Choroid plexus epithelial cell (primary cell): ENCODE data around the gene IL7R.
"Not testable (repeated sequence)": the region's sequence is repeated elsewhere in the genome, so short reads cannot be mapped to it uniquely, and the experiment has no call there.

Experiments used
- DNase-seq: peaks from one replicate; pipeline ENCODE4 v3.0.0-alpha.2; 2010; ENCODE audit warnings: low read depth
- H3K4me3 ChIP-seq: 2 replicates; pipeline ENCODE4 v1.5.1; 2011; ENCODE audit warnings: low read depth, mild to moderate bottlenecking, control low read depth, low read length, moderate library complexity
- TF ChIP-seq, protein P1 (sequence below): conservative IDR thresholded peaks from 2 replicates; pipeline ENCODE4 v1.5.1; 2011; ENCODE audit warnings: low read depth, mild to moderate bottlenecking, control low read depth, inconsistent platforms, low read length, moderate library complexity

IL7R gene

DNA sequence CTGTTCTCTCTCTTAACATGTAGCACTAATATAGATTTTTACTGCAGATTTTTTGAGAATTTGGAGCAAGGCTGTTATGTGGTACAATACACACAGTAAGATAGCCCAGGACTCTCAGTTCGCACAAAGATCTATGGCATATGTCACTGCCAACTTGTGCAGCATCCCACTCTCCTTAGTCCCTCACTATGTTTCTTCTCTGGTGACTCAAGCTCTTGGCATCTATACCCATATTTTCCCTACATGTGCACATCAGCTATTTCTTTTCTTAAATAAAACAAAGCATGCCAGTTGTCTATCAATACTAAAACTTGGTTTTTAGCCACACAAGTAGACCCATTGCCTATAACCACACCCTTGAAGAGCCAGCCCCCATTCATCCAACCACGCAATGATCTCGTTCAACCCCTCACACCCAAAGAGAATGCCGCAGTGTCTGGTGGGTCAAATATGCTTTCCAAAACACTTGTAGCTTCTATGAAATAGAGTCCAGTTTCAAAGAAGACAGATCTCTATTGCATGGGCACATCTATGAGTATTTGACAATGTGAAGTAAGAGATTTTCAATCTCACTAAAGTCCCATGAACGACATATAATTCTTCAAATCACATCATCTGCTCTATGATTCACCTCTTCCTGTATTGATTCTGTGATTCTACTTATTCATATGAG, 18.2 kb upstream of the IL7R start:
- TF ChIP-seq, protein P1, sequence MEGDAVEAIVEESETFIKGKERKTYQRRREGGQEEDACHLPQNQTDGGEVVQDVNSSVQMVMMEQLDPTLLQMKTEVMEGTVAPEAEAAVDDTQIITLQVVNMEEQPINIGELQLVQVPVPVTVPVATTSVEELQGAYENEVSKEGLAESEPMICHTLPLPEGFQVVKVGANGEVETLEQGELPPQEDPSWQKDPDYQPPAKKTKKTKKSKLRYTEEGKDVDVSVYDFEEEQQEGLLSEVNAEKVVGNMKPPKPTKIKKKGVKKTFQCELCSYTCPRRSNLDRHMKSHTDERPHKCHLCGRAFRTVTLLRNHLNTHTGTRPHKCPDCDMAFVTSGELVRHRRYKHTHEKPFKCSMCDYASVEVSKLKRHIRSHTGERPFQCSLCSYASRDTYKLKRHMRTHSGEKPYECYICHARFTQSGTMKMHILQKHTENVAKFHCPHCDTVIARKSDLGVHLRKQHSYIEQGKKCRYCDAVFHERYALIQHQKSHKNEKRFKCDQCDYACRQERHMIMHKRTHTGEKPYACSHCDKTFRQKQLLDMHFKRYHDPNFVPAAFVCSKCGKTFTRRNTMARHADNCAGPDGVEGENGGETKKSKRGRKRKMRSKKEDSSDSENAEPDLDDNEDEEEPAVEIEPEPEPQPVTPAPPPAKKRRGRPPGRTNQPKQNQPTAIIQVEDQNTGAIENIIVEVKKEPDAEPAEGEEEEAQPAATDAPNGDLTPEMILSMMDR = no peak
- no peak overlapping the region for H3K4me3 ChIP-seq
- DNase-seq = no peak

DNA sequence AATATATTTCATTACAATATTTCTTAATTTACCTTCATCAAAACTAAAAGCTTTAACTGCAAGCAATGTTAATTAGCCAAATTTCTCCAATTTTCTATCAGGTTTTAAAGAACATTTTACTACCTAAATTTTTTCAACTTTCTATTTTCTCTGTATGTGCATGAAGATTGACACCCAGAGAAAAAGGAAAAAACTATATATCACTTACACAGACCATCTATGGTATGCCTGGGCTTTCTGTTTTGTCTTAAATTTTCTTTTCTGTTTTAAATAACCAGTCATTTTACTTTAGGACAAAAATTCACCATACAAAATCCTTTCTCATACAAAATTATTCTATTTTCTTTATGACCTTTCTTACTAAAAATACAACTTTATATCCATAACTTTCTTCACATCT, 13.8 kb upstream of the IL7R start:
- no peak for DNase-seq
- H3K4me3 ChIP-seq = no peak overlapping the region
- TF ChIP-seq, protein P1 = no peak

DNA sequence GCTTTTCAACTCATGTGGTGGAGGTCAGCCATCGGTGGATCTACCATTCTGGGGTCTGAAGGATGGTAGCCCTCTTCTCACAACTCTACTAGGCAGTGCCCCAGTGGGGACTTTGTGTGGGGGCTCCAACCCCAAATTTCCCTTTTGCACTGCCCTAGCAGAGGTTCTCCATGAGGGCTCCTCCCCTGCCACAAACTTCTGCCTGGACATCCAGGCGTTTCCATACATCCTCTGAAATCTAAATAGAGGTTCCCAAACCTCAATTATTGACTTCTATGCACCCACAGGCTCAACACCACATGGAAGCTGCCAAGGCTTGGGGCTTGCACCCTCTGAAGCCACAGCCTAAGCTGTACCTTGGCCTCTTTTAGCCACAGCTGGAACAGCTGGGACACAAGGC, 11.2 kb upstream of the IL7R start:
- not testable (repeated sequence) for H3K4me3 ChIP-seq, DNase-seq

DNA sequence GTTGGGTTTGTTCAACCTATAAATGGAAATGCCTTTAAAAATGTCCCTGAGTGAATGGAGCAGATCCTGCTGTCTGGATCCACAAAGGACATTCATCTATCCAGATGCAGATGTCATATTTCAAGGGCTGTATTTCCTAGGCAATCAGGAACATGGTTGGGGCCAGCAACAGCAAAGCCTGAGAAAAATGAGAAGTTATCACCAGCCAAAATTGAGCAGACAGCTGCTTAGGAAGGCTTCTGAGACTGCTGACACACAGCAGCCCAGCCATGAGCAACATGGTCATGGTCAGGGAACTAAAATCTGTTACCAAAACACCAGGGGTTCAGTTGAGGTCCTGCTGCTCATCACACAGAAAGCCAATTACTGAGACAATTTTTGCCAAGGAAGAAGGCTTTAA, 9.2 kb upstream of the IL7R start:
- no peak overlapping the region for H3K4me3 ChIP-seq
- TF ChIP-seq, protein P1 = no peak
- no peak for DNase-seq

DNA sequence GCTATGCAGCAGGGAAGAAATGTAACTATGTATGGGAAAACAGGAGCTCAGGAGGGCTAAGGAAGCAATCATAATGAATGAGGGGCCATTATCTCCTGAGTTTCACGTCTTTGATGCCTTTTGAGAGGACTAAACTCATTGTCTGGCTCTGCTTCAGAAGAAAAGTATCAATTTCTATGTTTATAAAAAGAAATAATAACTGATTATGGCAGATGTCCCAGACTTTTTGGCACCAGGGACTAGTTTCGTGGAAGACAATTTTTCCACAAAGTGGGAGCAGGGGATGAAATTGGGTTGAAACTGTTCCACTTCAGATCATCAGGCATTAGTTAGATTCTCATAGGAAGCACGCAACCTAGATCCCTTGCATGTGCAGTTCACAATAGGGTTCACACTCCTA, 8.7 kb upstream of the IL7R start:
- TF ChIP-seq, protein P1 = no peak
- H3K4me3 ChIP-seq = no peak overlapping the region
- no peak for DNase-seq

DNA sequence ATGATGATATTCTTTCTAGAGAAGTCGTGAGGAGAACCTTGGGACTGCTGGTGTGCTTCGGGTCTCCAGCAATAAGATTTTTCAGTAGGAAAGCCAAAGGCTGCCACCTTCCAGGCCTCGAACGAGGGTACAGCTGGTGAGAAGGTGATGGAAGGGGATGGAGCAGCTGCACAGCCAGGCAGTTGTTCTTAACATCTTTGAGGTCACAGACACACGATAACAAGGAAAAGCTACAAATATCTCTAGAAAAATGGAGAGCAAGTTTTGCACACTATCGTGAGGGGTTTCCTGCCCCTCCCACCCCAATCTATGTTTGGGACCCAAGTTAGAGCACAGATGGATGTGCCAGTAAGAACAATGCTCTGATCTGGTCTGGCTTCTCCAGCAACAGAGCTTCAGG, 6.8 kb upstream of the IL7R start:
- no peak for DNase-seq
- TF ChIP-seq, protein P1 = no peak
- H3K4me3 ChIP-seq = no peak overlapping the region

DNA sequence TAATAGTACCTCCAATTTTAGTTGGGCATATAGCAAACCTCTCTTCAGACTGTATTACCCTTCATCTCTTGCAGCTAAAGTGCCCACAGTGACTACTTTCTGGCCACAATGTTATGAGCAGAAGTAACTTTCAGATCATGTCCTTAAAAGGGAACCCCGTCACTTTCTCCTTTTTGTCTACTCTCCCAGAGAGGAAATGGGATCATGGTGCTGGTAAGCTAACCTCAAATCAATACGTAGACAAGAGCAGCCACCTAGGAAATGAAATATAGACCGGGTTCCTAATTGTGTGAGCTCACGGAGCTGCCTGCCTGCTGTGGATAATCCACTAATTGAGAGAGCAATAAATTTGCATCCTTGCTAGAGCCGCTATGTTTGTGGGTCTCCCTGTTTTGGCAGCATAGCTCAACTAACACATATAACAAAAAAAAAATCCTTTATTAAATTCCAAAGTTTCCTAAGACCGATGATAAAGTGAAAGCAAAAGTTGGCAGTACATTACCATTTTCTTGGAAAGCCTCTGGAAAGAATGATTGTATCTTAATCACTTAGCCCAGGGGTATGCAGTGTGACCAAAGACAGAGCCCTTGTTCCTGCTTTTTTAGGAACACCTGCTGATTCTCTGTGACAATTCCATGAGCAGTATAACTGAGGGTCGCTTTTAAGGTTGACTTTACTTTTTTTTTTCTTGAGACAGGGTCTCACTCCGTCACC, 5.6 kb upstream of the IL7R start:
- DNase-seq = peak; percentile 34
- TF ChIP-seq, protein P1 = no peak
- peak overlapping the region; percentile 30 for H3K4me3 ChIP-seq
